ENCODE results near the gene CGB3. TPM values are rescaled to one million over a fixed set of nuclear protein-coding genes. Genes with fewer than 3 reads are reported as not detected.

The CGB3 gene
- total RNA-seq, 1 experiment from 2014 or later: not detected

DNA sequence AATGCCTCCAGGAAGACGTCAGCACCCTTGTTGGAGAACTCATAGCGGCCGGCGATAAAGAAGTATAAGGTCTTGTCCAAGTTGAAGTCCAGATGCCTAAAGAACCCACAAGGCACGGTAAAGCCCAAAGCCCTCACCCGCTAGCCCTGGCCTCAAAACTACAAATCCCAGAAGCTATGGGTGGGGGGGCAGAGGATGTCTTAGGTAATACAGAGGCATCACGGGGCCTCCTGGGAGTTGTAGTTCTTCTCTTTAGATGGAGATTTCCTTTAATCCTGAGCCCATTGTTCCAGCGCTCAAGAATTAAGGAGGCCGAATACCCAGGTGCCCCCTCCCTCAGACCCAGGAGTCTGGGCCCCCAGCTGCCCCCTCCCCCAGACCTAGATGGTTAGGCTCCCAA, 41.9 kb downstream of the CGB3 start:
- no peak overlapping the region for H3K4me3 ChIP-seq (ENCODE audit: low read depth in 2 of 2, low read length in 2 of 2)
- TF ChIP-seq SIN3A (IDR thresholded peaks at IDR 0.05; ENCODE audit: borderline replicate concordance, insufficient read depth, low read depth, low read length) (no peak), CTCF (IDR thresholded peaks at IDR 0.05) (no peak), REST (IDR thresholded peaks at IDR 0.05; ENCODE audit: insufficient read depth in 1 of 2, low read depth in 2 of 2, low read length in 1 of 2) (no peak), POLR2AphosphoS5 (IDR thresholded peaks at IDR 0.05; ENCODE audit: low read depth, low read length) (no peak)
- no TSS peak for BruUV-seq (replicated peaks)
- POLR2A ChIA-PET: no interaction called here
- in situ Hi-C loops (cut with HindIII; ENCODE audit: low pct_unique_long_range_greater_than_20kb, low sequenced_read_pairs) (no loop called here), intact Hi-C loops (cut with micrococcal nuclease; ENCODE audit: unreplicated experiment) (no loop called here)
- ATAC-seq (no peak), DNase-seq (ENCODE audit: low read depth, low spot score) (no peak)
- CTCF ChIA-PET: no interaction called here
- H3K4me1 ChIP-seq (ENCODE audit: control insufficient read depth, insufficient read depth, low read length): no peaks in the 10 kb centered on the region
- H3K27ac ChIP-seq (ENCODE audit: low read length): no peak overlapping the region
- H3K27me3 ChIP-seq (ENCODE audit: control insufficient read depth, insufficient read depth, low read length): no peaks in the 10 kb centered on the region
- no peaks in the 10 kb centered on the region for H3K36me3 ChIP-seq (ENCODE audit: control insufficient read depth, insufficient read depth, low read length)
- no peaks in the 10 kb centered on the region for H3K9me3 ChIP-seq (ENCODE audit: control insufficient read depth, insufficient read depth, low read depth, low read length)

DNA sequence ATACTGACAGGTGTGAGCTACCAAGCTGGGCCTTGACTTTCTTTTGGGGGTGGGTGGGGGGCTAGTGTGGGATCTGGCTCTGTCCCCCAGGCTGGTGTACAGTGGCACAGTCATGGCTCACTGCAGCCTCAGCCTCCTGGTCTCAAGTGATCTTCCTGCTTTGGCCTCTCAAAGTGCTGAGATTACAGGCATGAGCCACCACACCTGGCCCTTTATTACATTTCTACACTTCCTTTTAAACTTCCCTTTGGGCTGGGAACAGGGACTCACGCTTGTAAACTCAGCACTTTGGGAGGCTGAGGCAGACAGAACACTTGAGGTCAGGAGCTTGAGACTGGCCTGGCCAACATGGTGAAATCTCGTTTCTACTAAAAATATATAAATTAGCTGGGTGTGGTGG, 47.1 kb downstream of the CGB3 start:
- H3K4me3 ChIP-seq (ENCODE audit: low read depth in 2 of 2, low read length in 2 of 2): no peak overlapping the region
- TF ChIP-seq SIN3A (IDR thresholded peaks at IDR 0.05; ENCODE audit: borderline replicate concordance, insufficient read depth, low read depth, low read length) (no peak), CTCF (IDR thresholded peaks at IDR 0.05) (no peak), REST (IDR thresholded peaks at IDR 0.05; ENCODE audit: insufficient read depth in 1 of 2, low read depth in 2 of 2, low read length in 1 of 2) (no peak), POLR2AphosphoS5 (IDR thresholded peaks at IDR 0.05; ENCODE audit: low read depth, low read length) (no peak), TCF7L2 (IDR thresholded peaks at IDR 0.05; ENCODE audit: low read depth, low read length) (no peak)
- no peaks in the 10 kb centered on the region for H3K9me3 ChIP-seq (ENCODE audit: control insufficient read depth, insufficient read depth, low read depth, low read length)
- ATAC-seq: no peak
- no peak for DNase-seq (ENCODE audit: low read depth, low spot score)
- BruUV-seq (replicated peaks): no TSS peak
- POLR2A ChIA-PET: no interaction called here
- H3K27ac ChIP-seq (ENCODE audit: low read length): no peak overlapping the region
- CTCF ChIA-PET: interaction anchor here (0.6 to 1.1 kb wide), 3 partner anchors 10 to 23 kb away, joined by 4 to 9 read pairs (median 4); partner anchors contain the start of gene RUVBL2
- H3K4me1 ChIP-seq (ENCODE audit: control insufficient read depth, insufficient read depth, low read length): no peaks in the 10 kb centered on the region
- no peaks in the 10 kb centered on the region for H3K27me3 ChIP-seq (ENCODE audit: control insufficient read depth, insufficient read depth, low read length)
- no peaks in the 10 kb centered on the region for H3K36me3 ChIP-seq (ENCODE audit: control insufficient read depth, insufficient read depth, low read length)
- intact Hi-C loops (cut with micrococcal nuclease; ENCODE audit: unreplicated experiment) (loop anchor here (10.0 kb wide), 1 partner anchor 192 kb away; no protein-coding TSS in a partner anchor), in situ Hi-C loops (cut with HindIII; ENCODE audit: low pct_unique_long_range_greater_than_20kb, low sequenced_read_pairs) (no loop called here)

Data from Panc1 (cell line).